Neural crest cell (in vitro differentiated cells): ENCODE data around the gene AARS2. TPM values are rescaled to one million over a fixed set of nuclear protein-coding genes. Genes with fewer than 3 reads are reported as not detected.
A peak's percentile ranks its signal among the peaks of the same experiment; 100 is the strongest.

Experiments used
- DNase-seq: peaks from one replicate; pipeline ENCODE4 v3.0.0; 2021; ENCODE audit warnings: low read depth, mixed read lengths, low spot score
- H3K27ac Mint-ChIP-seq: one replicate; pipeline ENCODE4 v1.8.0; 2021; ENCODE audit warnings: mild to moderate bottlenecking, mixed read lengths; ENCODE audit not compliant: unreplicated experiment
- H3K27me3 Mint-ChIP-seq: 2 replicates; pipeline ENCODE4 v1.8.0; 2021; ENCODE audit warnings: low read depth, mild to moderate bottlenecking, mixed read lengths
- H3K36me3 Mint-ChIP-seq: 2 replicates; pipeline ENCODE4 v1.8.0; 2021; ENCODE audit warnings: low read depth, mild to moderate bottlenecking, mixed read lengths
- H3K4me1 Mint-ChIP-seq: 2 replicates; pipeline ENCODE4 v1.8.0; 2021; ENCODE audit warnings: mixed read lengths
- H3K4me3 Mint-ChIP-seq: one replicate; pipeline ENCODE4 v1.8.0; 2021; ENCODE audit warnings: mild to moderate bottlenecking, mixed read lengths
- H3K9me3 Mint-ChIP-seq: 2 replicates; pipeline ENCODE4 v1.8.0; 2021; ENCODE audit warnings: mixed read lengths
- CTCF ChIP-seq: fragments of 200-600 bp; sonication (generic); conservative IDR thresholded peaks from 2 replicates; pipeline ENCODE4 v1.5.0; 2021; ENCODE audit warnings: antibody characterized with exemption, mild to moderate bottlenecking
- long read RNA-seq: library from polyadenylated mRNA; unstranded; transcript quantifications from one replicate; pipeline ENCODE4 v2.0.0, GENCODE V29; 2020
- total RNA-seq: library from RNA; stranded (reverse); gene quantifications from 2 replicates; pipeline ENCODE4 v1.2.1, GENCODE V29; 2021

AARS2 gene
- 32.1 and 33.6 TPM in 2 replicates for total RNA-seq
- long read RNA-seq, transcript AARS2-201 (22 exons, 3,854 nt): major isoform, 12 of 17 reads
- long read RNA-seq, partial matches to known transcripts: 3 of 17 reads
- long read RNA-seq, other reads (novel, unspliced or antisense): 2 of 17 reads

DNA sequence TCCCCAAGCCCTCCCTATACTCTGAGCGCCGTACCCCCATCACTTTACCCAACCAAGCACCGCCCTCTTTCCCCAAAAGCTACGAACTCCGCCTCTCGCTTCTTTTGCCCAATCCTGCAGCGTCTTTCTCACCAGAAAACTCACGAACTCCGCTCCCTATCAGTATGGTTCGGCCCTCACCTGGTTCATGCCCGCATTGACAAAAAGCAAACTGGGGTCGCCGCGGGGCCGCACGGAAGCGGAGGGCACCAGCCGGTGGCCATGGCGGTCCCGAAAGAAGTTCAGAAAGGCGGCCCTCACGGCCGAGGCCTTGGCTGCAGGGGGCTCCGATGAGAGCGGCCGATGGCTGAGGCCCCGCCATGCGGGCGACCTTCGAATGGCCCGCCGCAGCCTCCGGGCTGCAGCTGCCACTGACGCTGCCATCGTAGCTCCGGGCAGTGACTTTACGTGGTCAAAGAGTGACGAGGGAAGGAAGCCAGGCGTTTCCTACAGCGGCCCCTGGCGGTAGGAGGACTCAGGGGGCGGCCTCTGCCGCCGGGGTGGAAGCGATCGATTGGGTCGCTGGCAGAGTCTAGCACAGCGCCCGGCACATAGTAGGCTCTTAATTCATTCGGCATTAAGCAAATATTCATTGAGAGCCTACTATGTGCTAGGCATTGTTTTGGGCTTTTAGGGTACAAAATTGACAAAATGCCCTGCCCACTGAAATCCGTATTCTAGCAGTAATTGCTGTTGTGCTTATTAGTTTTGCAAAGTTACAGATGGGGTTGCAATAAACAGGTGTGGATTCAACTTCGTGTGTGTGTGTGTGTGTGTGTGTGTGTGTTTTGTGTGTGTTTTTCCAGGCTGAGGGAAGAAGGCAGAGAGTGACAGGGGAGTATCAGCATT lies at the start of gene AARS2:
AARS2 (minus strand) TSS at position 447 of the 888 bp plus-strand sequence; CDS start at position 423, 24 bp downstream.
- H3K9me3 Mint-ChIP-seq: no peaks in the 10 kb centered on the region
- H3K36me3 Mint-ChIP-seq: peaks cover 12% of the 10 kb centered on the region
- DNase-seq: peak; percentile 98
- peak within 1 kb of the TSS; percentile 96 for H3K27ac Mint-ChIP-seq
- H3K27me3 Mint-ChIP-seq: peaks cover 21% of the 10 kb centered on the region
- peak within 1 kb of the TSS; percentile 99 for H3K4me3 Mint-ChIP-seq
- peak; percentile 99 for TF ChIP-seq CTCF
- peaks cover 15% of the 10 kb centered on the region for H3K4me1 Mint-ChIP-seq

GRCh38 chr6:44361947-44362346 lies 48.8 kb upstream of the AARS2 start:
- DNase-seq: no peak
- Mint-ChIP-seq H3K9me3 (no peaks in the 10 kb centered on the region), H3K4me1 (peaks cover 7% of the 10 kb centered on the region), H3K27me3 (peaks cover 14% of the 10 kb centered on the region), H3K27ac (no peak overlapping the region), H3K4me3 (no peak overlapping the region), H3K36me3 (no peaks in the 10 kb centered on the region)
- TF ChIP-seq CTCF: no peak

GRCh38 chr6:44359973-44360372 lies 46.8 kb upstream of the AARS2 start:
- no peak for DNase-seq
- Mint-ChIP-seq H3K27ac (no peak overlapping the region), H3K4me1 (peaks cover 7% of the 10 kb centered on the region), H3K27me3 (peaks cover 32% of the 10 kb centered on the region), H3K36me3 (no peaks in the 10 kb centered on the region), H3K9me3 (no peaks in the 10 kb centered on the region), H3K4me3 (no peak overlapping the region)
- no peak for TF ChIP-seq CTCF

DNA sequence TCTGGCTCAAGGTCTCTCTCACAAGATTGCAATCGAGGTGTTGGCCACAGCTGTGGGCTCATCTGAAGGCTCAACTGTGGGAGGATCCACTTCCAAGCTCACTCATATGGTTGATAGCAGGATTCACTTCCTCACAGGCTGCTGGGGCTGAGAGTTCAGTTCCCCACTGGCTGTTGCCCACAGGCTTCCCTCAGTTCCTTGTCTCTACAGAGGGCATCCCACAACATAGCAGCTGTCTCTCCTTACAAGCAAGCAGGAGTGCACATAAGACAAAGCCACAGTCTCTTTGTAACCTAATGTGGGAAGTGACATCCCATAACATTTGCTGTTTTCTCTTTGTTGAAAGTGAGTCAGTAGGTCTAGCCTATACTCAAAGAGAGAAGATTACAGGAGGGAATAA lies 43.3 kb upstream of the AARS2 start:
- peaks cover 4% of the 10 kb centered on the region for H3K4me1 Mint-ChIP-seq
- DNase-seq: no peak
- no peaks in the 10 kb centered on the region for H3K9me3 Mint-ChIP-seq
- H3K27ac Mint-ChIP-seq: no peak overlapping the region
- no peak overlapping the region for H3K4me3 Mint-ChIP-seq
- H3K27me3 Mint-ChIP-seq: peaks cover 32% of the 10 kb centered on the region
- no peaks in the 10 kb centered on the region for H3K36me3 Mint-ChIP-seq
- TF ChIP-seq CTCF: no peak

- no peak for TF ChIP-seq CTCF
These were observed 42.5 kb upstream of the AARS2 start for GRCh38 chr6:44355640-44356039.

More at GRCh38 chr6:44355640-44356039, 42.5 kb upstream of the AARS2 start:
- Mint-ChIP-seq H3K36me3 (no peaks in the 10 kb centered on the region), H3K4me3 (no peak overlapping the region), H3K27ac (no peak overlapping the region), H3K4me1 (no peaks in the 10 kb centered on the region), H3K27me3 (peaks cover 32% of the 10 kb centered on the region), H3K9me3 (no peaks in the 10 kb centered on the region)
- DNase-seq: no peak
